ENCODE measurements around the gene SHISA7.
A peak's percentile ranks its signal among the peaks of the same experiment; 100 is the strongest.
"Not testable (repeated sequence)": the region's sequence is repeated elsewhere in the genome, so short reads cannot be mapped to it uniquely, and the experiment has no call there.

The SHISA7 gene

GRCh38 chr19:55446060-55446459 is 3.0 kb upstream of the SHISA7 start:
- no peak for DNase-seq (ENCODE audit: low read depth)

- DNase-seq (ENCODE audit: low read depth) = no peak
Observed at GRCh38 chr19:55444646-55445045, 1.5 kb upstream of the SHISA7 start.

GRCh38 chr19:55443824-55444480 is 852 bp upstream of the SHISA7 start:
- DNase-seq (ENCODE audit: low read depth) = no peak

GRCh38 chr19:55442372-55442961 is 633 bp downstream of the SHISA7 start:
- DNase-seq (ENCODE audit: low read depth) = no peak

GRCh38 chr19:55441692-55442321 is 1.3 kb downstream of the SHISA7 start:
- DNase-seq (ENCODE audit: low read depth) = no peak

- no peak for DNase-seq (ENCODE audit: low read depth)
Observed at GRCh38 chr19:55441319-55441691, 1.8 kb downstream of the SHISA7 start.

GRCh38 chr19:55440411-55441105 is 2.5 kb downstream of the SHISA7 start:
- no peak for DNase-seq (ENCODE audit: low read depth)

GRCh38 chr19:55439052-55439451 is 4.0 kb downstream of the SHISA7 start:
- DNase-seq (ENCODE audit: low read depth) = no peak

- peak; percentile 30 for DNase-seq (ENCODE audit: low read depth)
Observed at GRCh38 chr19:55437410-55437809, 5.7 kb downstream of the SHISA7 start.

GRCh38 chr19:55436847-55437246 is 6.3 kb downstream of the SHISA7 start:
- no peak for DNase-seq (ENCODE audit: low read depth)

- DNase-seq (ENCODE audit: low read depth) = no peak
Observed at GRCh38 chr19:55435020-55435419, 8.1 kb downstream of the SHISA7 start.

- DNase-seq (ENCODE audit: low read depth) = no peak
Observed at GRCh38 chr19:55434356-55434919, 8.7 kb downstream of the SHISA7 start.

GRCh38 chr19:55433292-55433691 is 9.8 kb downstream of the SHISA7 start:
- DNase-seq (ENCODE audit: low read depth) = no peak

- DNase-seq (ENCODE audit: low read depth) = no peak
Observed at GRCh38 chr19:55432241-55432959, 10.7 kb downstream of the SHISA7 start.

- no peak for DNase-seq (ENCODE audit: low read depth)
Observed at GRCh38 chr19:55431183-55431582, 11.9 kb downstream of the SHISA7 start.

- DNase-seq (ENCODE audit: low read depth) = no peak
Observed at GRCh38 chr19:55426042-55426441, 17.1 kb downstream of the SHISA7 start.

- DNase-seq (ENCODE audit: low read depth) = no peak
Observed at GRCh38 chr19:55424518-55424917, 18.6 kb downstream of the SHISA7 start.

GRCh38 chr19:55423225-55424005 is 19.7 kb downstream of the SHISA7 start:
- no peak for DNase-seq (ENCODE audit: low read depth)

GRCh38 chr19:55421281-55421680 is 21.8 kb downstream of the SHISA7 start:
- not testable (repeated sequence) for DNase-seq (ENCODE audit: low read depth)

GRCh38 chr19:55419624-55420236 is 23.4 kb downstream of the SHISA7 start:
- no peak for DNase-seq (ENCODE audit: low read depth)

- DNase-seq (ENCODE audit: low read depth) = no peak
Observed at GRCh38 chr19:55419103-55419502, 24.0 kb downstream of the SHISA7 start.

All from fibroblast of gingiva (primary cell).